MM.1S (cell line): ENCODE measurements around the gene TTC28.

Source experiments
- DNase-seq: peaks from one replicate; pipeline ENCODE4 v3.0.0-alpha.2; 2015
- H2AFZ ChIP-seq: fragments of 300-600 bp; sonication (generic); 2 replicates; pipeline ENCODE4 v1.6.0; 2016; ENCODE audit warnings: antibody characterized with exemption, low read length
- H3F3A ChIP-seq: fragments of 300-600 bp; sonication (generic); 2 replicates; pipeline ENCODE4 v1.6.1; 2016; ENCODE audit warnings: mild to moderate bottlenecking, antibody characterized with exemption, low read length, moderate library complexity, mixed read lengths; ENCODE audit not compliant: insufficient read depth
- H3K27ac ChIP-seq: fragments of 300-600 bp; sonication (generic); 2 replicates; pipeline ENCODE4 v1.5.1; 2016; ENCODE audit warnings: mild to moderate bottlenecking, low read length
- H3K27me3 ChIP-seq: fragments of 300-600 bp; sonication (generic); replicated peaks from 2 replicates; pipeline ENCODE4 v1.6.0; 2016; ENCODE audit warnings: low read length; ENCODE audit not compliant: insufficient read depth
- H3K36me3 ChIP-seq: fragments of 300-600 bp; sonication (generic); replicated peaks from 2 replicates; pipeline ENCODE4 v1.6.1; 2016; ENCODE audit warnings: mild to moderate bottlenecking, low read length, mixed read lengths; ENCODE audit not compliant: insufficient read depth
- H3K4me1 ChIP-seq: fragments of 300-600 bp; sonication (generic); 2 replicates; pipeline ENCODE4 v1.6.1; 2016; ENCODE audit warnings: low read length, mixed read lengths
- H3K4me2 ChIP-seq: fragments of 300-600 bp; sonication (generic); 2 replicates; pipeline ENCODE4 v1.6.0; 2016; ENCODE audit warnings: low read depth, low read length
- H3K4me3 ChIP-seq: fragments of 300-600 bp; sonication (generic); 2 replicates; pipeline ENCODE4 v1.5.1; 2016; ENCODE audit warnings: low read length, mixed read lengths
- H3K79me2 ChIP-seq: fragments of 300-600 bp; sonication (generic); 2 replicates; pipeline ENCODE4 v1.6.1; 2016; ENCODE audit warnings: mixed run types, low read length, mixed read lengths
- H3K9ac ChIP-seq: fragments of 300-600 bp; sonication (generic); 2 replicates; pipeline ENCODE4 v1.6.1; 2016; ENCODE audit warnings: low read length, mixed read lengths
- H3K9me2 ChIP-seq: fragments of 300-600 bp; sonication (generic); replicated peaks from 2 replicates; pipeline ENCODE4 v1.6.1; 2016; ENCODE audit warnings: mild to moderate bottlenecking, low read length, mixed read lengths; ENCODE audit not compliant: insufficient read depth
- H3K9me3 ChIP-seq: fragments of 300-600 bp; sonication (generic); replicated peaks from 2 replicates; pipeline ENCODE4 v1.6.1; 2016; ENCODE audit warnings: mild to moderate bottlenecking, low read length, mixed read lengths; ENCODE audit not compliant: insufficient read depth
- H4K20me1 ChIP-seq: fragments of 300-600 bp; sonication (generic); 2 replicates; pipeline ENCODE4 v1.6.1; 2016; ENCODE audit warnings: mild to moderate bottlenecking, low read length, moderate library complexity, mixed read lengths; ENCODE audit not compliant: insufficient read depth
- CTCF ChIP-seq: fragments of 300-600 bp; sonication (generic); IDR thresholded peaks from 2 replicates; pipeline ENCODE4 v1.5.1; 2016; ENCODE audit warnings: antibody characterized with exemption, low read length, mixed read lengths
- EZH2 ChIP-seq: fragments of 300-600 bp; sonication (generic); optimal IDR thresholded peaks from 2 replicates; pipeline ENCODE3; 2017; ENCODE audit warnings: low read depth, mild to moderate bottlenecking, antibody characterized with exemption, low read length, mixed read lengths
- EZH2phosphoT487 ChIP-seq: fragments of 300-600 bp; sonication (generic); IDR thresholded peaks from 2 replicates; pipeline ENCODE4 v1.6.1; 2018; ENCODE audit warnings: antibody characterized with exemption, low read length

Gene TTC28

DNA sequence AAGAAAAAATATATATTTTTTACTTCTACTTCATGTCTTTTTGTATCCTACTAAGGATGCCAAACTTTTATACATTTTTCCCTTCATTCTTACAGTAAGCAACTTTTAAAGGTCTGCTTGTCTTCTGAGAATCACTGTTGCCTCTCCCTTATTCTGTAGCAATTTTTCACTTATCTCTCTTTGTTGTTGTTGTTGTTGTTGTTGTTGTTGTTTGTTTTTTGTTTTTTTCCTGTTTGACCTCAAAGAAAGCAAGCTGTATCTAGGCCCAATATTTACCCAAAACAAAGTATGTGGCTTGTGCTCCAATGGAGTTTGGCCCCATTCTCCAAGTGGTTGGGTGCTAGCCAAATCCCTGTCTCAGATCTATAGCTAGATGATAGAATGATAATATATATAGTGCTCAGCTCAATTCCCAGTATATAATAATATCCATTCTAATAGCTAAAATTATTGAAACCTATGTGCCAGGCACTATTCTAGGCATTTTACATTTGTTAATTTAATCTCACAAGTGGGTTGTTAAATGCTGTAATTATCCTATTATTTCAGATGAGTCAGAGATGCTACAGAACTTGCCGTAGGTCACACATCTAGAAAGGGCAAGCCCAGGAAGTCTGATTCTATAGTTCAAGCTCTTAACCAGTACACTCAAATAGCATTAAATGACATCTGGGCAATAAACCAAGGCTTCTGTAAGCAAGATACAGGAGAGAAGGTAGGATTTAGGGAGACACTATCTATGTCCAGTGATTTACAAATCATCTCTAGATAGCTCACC is 555.5 kb downstream of the TTC28 start:
- H3K9me2 ChIP-seq = no peaks in the 10 kb centered on the region
- no peaks in the 10 kb centered on the region for H3F3A ChIP-seq
- H3K79me2 ChIP-seq = no peaks in the 10 kb centered on the region
- H2AFZ ChIP-seq = no peak overlapping the region
- H3K36me3 ChIP-seq = no peaks in the 10 kb centered on the region
- H3K27ac ChIP-seq = no peak overlapping the region
- no peaks in the 10 kb centered on the region for H3K27me3 ChIP-seq
- TF ChIP-seq EZH2phosphoT487 = no peak
- no peak for TF ChIP-seq CTCF
- no peak for TF ChIP-seq EZH2
- H3K9me3 ChIP-seq = no peaks in the 10 kb centered on the region
- no peak overlapping the region for H3K4me3 ChIP-seq
- no peaks in the 10 kb centered on the region for H4K20me1 ChIP-seq
- H3K4me2 ChIP-seq = no peak overlapping the region
- H3K9ac ChIP-seq = no peak overlapping the region
- no peak for DNase-seq
- H3K4me1 ChIP-seq = no peaks in the 10 kb centered on the region

GRCh38 chr22:28120691-28121592 is 558.7 kb downstream of the TTC28 start:
- Histone ChIP-seq H3K4me2 (no peak overlapping the region), H3K9ac (no peak overlapping the region), H3K36me3 (no peaks in the 10 kb centered on the region), H4K20me1 (no peaks in the 10 kb centered on the region), H3K9me2 (no peaks in the 10 kb centered on the region), H3K4me1 (no peaks in the 10 kb centered on the region), H3K79me2 (no peaks in the 10 kb centered on the region), H2AFZ (no peak overlapping the region), H3K9me3 (no peaks in the 10 kb centered on the region), H3K27me3 (no peaks in the 10 kb centered on the region), H3F3A (no peaks in the 10 kb centered on the region), H3K27ac (no peak overlapping the region), H3K4me3 (no peak overlapping the region)
- TF ChIP-seq EZH2phosphoT487 (no peak), CTCF (no peak), EZH2 (no peak)
- DNase-seq = no peak

DNA sequence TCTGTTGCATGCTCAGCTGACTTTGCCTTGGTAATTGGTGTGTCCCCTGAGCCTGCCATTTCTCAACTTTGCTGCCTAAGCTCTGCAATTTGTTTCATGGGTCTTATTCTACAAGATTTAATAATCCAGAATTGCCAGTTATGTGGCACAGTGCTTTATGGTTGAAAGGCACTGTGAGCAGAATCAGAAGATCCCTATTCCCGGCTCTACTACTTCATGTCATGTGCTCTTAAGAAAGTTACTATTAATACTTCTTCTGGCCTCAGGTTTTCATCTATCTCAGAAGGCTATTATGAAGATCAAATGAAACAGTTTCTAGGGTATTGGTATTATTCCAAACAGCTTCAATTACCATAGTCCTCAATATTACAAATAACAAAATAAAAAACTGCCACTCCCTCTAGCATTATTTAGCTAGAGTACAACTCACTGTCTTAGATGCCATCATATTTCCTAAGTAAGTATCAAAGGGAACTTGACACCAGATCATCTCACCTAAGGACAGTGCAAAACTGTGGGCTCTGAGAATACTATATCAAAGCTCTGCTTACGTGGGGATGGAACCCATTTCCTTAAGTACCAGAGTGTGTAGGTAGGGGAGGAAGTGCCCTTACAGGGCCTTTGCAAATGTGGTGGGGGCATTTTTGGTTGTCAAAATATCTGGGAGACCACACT is 560.5 kb downstream of the TTC28 start:
- Histone ChIP-seq H3K9me3 (no peaks in the 10 kb centered on the region), H3K79me2 (no peaks in the 10 kb centered on the region), H3K36me3 (no peaks in the 10 kb centered on the region), H3F3A (no peaks in the 10 kb centered on the region), H3K4me1 (no peaks in the 10 kb centered on the region), H3K27ac (no peak overlapping the region), H3K9me2 (no peaks in the 10 kb centered on the region), H4K20me1 (no peaks in the 10 kb centered on the region), H3K27me3 (no peaks in the 10 kb centered on the region), H3K4me2 (no peak overlapping the region), H3K9ac (no peak overlapping the region), H2AFZ (no peak overlapping the region), H3K4me3 (no peak overlapping the region)
- no peak for DNase-seq
- TF ChIP-seq EZH2 (no peak), EZH2phosphoT487 (no peak), CTCF (no peak)
